GM23338 (cell line): Measurements from ENCODE around the gene LSP1.

Source experiments
- CREB1 ChIP-seq: fragments of 250-450 bp; sonication (Bioruptor Pico); IDR thresholded peaks from 2 replicates; pipeline ENCODE4 v1.5.0; 2020; ENCODE audit warnings: low read depth, mild to moderate bottlenecking, moderate library complexity
- CTCF ChIP-seq, 2 experiments: fragments of 200-600 bp in 1 of 2; sonication (generic) in 1 of 2; conservative IDR thresholded peaks; 2 replicates each; pipeline versions ENCODE4 v1.5.1 to v1.6.1; 2016 to 2017; ENCODE audit warnings: antibody characterized with exemption in 2 of 2, low read depth in 2 of 2, mild to moderate bottlenecking in 2 of 2, moderate library complexity in 1 of 2
- ETS1 ChIP-seq: IDR thresholded peaks from 2 replicates; pipeline ENCODE4 v1.6.1; 2016; ENCODE audit warnings: antibody characterized with exemption
- EZH2 ChIP-seq: fragments of 200-600 bp; sonication (generic); IDR thresholded peaks from one replicate; pipeline ENCODE4 v1.8.0; 2017; ENCODE audit warnings: antibody characterized with exemption, mild to moderate bottlenecking, low read depth; ENCODE audit not compliant: unreplicated experiment
- EZH2phosphoT487 ChIP-seq: fragments of 200-600 bp; sonication (generic); IDR thresholded peaks from one replicate; pipeline ENCODE4 v1.8.1; 2018; ENCODE audit warnings: antibody characterized with exemption; ENCODE audit not compliant: unreplicated experiment
- NANOG ChIP-seq: IDR thresholded peaks from 2 replicates; pipeline ENCODE4 v1.6.1; 2016; ENCODE audit warnings: antibody characterized with exemption, borderline replicate concordance
- POLR2AphosphoS5 ChIP-seq: IDR thresholded peaks from 2 replicates; pipeline ENCODE4 v1.6.1; 2016; ENCODE audit warnings: antibody characterized with exemption, low read depth
- ZNF114 ChIP-seq: fragments of 250-450 bp; sonication (Bioruptor Pico); IDR thresholded peaks from 2 replicates; pipeline ENCODE4 v1.5.0; 2020; ENCODE audit warnings: mild to moderate bottlenecking, moderate library complexity

- TF ChIP-seq POLR2AphosphoS5 (no peak), CTCF (conservative IDR thresholded peaks at IDR 0.05; ENCODE audit: low read depth in 2 of 2) (peak; percentile 20 to 43), ETS1 (no peak), NANOG (no peak), EZH2phosphoT487 (no peak), EZH2 (no peak), CREB1 (no peak), ZNF114 (CRISPR knock-in tag) (no peak)
Observed at GRCh38 chr11:1807264-1807995, 45.5 kb upstream of the LSP1 start.
